Kidney (tissue), 14 donors: ENCODE measurements around the gene NCCRP1. TPM values are rescaled to one million over a fixed set of nuclear protein-coding genes. Genes with fewer than 3 reads are reported as not detected.

Experiments
- DNase-seq, 5 donors: peaks; one replicate each; pipeline ENCODE4 v3.0.0-alpha.2; 2013 to 2020
- FAIRE-seq: peaks from 2 replicates; lab custom pipeline; 2012; peaks lifted over from hg19 to GRCh38; lab: Jason Lieb, UNC
- H3K27ac ChIP-seq, 2 donors: one replicate each; pipeline ENCODE4 v1.7.0; 2013; ENCODE audit warnings: low read depth in 2 of 2, low read length in 2 of 2, inconsistent platforms in 1 of 2
- H3K27me3 ChIP-seq: one replicate; pipeline ENCODE4 v1.7.1; 2013; ENCODE audit warnings: low read length, inconsistent platforms; ENCODE audit not compliant: control insufficient read depth, insufficient read depth
- H3K36me3 ChIP-seq, 3 donors: one replicate each; pipeline versions ENCODE4 v1.7.0 to v1.7.1; 2013; ENCODE audit warnings: low read length in 3 of 3, control low read depth in 1 of 3, inconsistent platforms in 1 of 3; ENCODE audit not compliant: insufficient read depth in 3 of 3, control insufficient read depth in 2 of 3
- H3K4me1 ChIP-seq, 3 donors: one replicate each; pipeline versions ENCODE4 v1.7.0 to v1.7.1; 2013; ENCODE audit warnings: low read length in 3 of 3, inconsistent platforms in 1 of 3, low read depth in 1 of 3; ENCODE audit not compliant: control insufficient read depth in 2 of 3, insufficient read depth in 2 of 3
- H3K4me3 ChIP-seq, 3 donors: one replicate each; pipeline versions ENCODE4 v1.7.0 to v1.8.1; 2013; ENCODE audit warnings: low read length in 3 of 3, control low read depth in 1 of 3, inconsistent platforms in 1 of 3
- H3K9ac ChIP-seq, 3 donors: one replicate each; pipeline versions ENCODE4 v1.7.0 to v1.7.1; 2013; ENCODE audit warnings: low read length in 3 of 3, control low read depth in 1 of 3, inconsistent platforms in 1 of 3
- H3K9me3 ChIP-seq, 3 donors: one replicate each; pipeline versions ENCODE4 v1.7.0 to v1.7.1; 2013; ENCODE audit warnings: low read length in 3 of 3, control low read depth in 1 of 3, inconsistent platforms in 1 of 3; ENCODE audit not compliant: control insufficient read depth in 2 of 3, insufficient read depth in 1 of 3
- CTCF ChIP-seq: IDR thresholded peaks from 3 replicates; pipeline ENCODE4 v1.5.1; 2012; ENCODE audit warnings: mild to moderate bottlenecking, moderate library complexity, borderline replicate concordance; ENCODE audit not compliant: insufficient read depth; ENCODE audit errors: extremely low read depth
- intact Hi-C: fragments of 100-400 bp; cut with DNase I; formaldehyde crosslinking; loops from one replicate; pipeline ENCODE4 v1.11.1; 2022
- polyA plus RNA-seq: library from polyadenylated mRNA; stranded (reverse); fragments of 350-450 nt; fragmentation: Illumina TruSeq; extraction: RNeasy Lipid Tissue Mini Kit (QIAGEN cat#74804); gene quantifications from one replicate; pipeline ENCODE4 v1.2.3, GENCODE V29; 2014; ENCODE audit warnings: low read depth, low replicate concordance; ENCODE audit not compliant: insufficient read depth
- total RNA-seq: library from RNA; stranded (reverse); fragmentation: NEBNext Ultra II Directional; extraction: Animal tissue kit (Norgen Biotek cat#: 25700); gene quantifications from one replicate; pipeline ENCODE4 v1.2.1, GENCODE V29; 2021
- donor health status: control.
- donor health status: control.
- donor health status: control.
- donor health status: control.
- donor health status: control.
- donor health status: DM: yes; HTN: yes; CAD: no.
- donor health status: Normal renal cell carcinoma (clear cell type).

The NCCRP1 gene
- total and polyA plus RNA-seq, 2 donors from 2014 or later: 0.60 to 5.5 TPM

DNA sequence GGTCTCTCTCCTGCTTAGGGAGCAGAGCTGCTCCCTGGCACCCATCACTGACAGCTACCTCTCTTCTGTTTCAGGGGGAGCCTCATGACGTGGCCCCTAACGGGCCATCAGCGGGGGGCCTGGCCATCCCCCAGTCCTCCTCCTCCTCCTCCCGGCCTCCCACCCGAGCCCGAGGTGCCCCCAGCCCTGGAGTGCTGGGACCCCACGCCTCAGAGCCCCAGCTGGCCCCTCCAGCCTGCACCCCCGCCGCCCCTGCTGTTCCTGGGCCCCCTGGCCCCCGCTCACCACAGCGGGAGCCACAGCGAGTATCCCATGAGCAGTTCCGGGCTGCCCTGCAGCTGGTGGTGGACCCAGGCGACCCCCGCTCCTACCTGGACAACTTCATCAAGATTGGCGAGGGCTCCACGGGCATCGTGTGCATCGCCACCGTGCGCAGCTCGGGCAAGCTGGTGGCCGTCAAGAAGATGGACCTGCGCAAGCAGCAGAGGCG, 23.2 kb upstream of the NCCRP1 start:
- H3K9me3 ChIP-seq: no peaks in the 10 kb centered on the region
- FAIRE-seq (no peak), DNase-seq (peak in 1 of 5 donors; percentile 63)
- H3K4me3 ChIP-seq: no peak overlapping the region
- intact Hi-C loops: no loop called here
- H3K27me3 ChIP-seq: no peaks in the 10 kb centered on the region
- peaks cover 0 to 19% (median 9%) of the 10 kb centered on the region in 3 donors for H3K36me3 ChIP-seq
- peaks cover 0 to 3% (median 0%) of the 10 kb centered on the region in 3 donors for H3K4me1 ChIP-seq
- H3K27ac ChIP-seq: no peak overlapping the region
- TF ChIP-seq CTCF: no peak
- H3K9ac ChIP-seq: no peak overlapping the region

- intact Hi-C loops: no loop called here
- Histone ChIP-seq H3K4me1 (no peaks in the 10 kb centered on the region), H3K27ac (no peak overlapping the region), H3K27me3 (no peaks in the 10 kb centered on the region), H3K36me3 (peaks cover 0 to 19% (median 9%) of the 10 kb centered on the region in 3 donors), H3K4me3 (no peak overlapping the region), H3K9me3 (no peaks in the 10 kb centered on the region), H3K9ac (no peak overlapping the region)
- DNase-seq: no peak
- TF ChIP-seq CTCF: no peak
- FAIRE-seq: no peak
These were observed 22.6 kb upstream of the NCCRP1 start for GRCh38 chr19:39174142-39174541.

DNA sequence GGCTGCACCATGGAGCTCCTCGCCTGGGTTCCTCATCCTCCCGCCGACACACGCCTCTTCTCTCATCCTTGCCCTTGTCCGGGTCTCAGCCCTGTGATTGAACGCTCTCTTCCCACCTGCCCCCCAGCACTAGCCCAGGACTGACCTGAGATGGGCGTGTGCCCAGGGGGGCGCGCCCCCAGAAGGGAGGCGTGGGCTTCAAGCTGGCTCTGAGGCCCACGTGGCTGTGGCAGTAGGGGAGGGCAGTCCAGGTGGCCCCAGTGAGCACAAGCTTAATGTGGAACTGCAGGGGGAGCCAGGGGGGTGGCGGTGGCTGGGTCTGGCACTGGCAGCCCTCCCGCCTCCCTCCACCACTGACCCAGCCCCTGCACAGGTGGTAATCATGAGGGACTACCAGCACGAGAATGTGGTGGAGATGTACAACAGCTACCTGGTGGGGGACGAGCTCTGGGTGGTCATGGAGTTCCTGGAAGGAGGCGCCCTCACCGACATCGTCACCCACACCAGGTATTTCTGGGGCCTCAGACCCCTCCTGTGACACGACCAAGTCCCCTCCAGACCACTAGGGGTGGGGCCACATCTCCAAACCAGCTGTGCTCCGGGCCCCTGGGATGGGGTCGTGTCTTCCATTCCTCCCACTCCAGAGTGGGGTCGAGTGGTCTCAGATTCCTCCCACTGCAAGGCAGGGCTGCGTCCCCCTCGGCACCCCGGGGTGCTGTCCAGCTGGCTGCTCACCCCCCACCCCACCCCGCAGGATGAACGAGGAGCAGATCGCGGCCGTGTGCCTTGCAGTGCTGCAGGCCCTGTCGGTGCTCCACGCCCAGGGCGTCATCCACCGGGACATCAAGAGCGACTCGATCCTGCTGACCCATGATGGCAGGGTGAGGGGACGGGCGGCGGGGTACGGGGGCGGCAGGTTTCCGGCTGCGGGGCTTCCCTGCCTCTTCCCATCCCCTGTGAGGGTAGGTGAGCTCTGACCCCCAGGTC, 21.9 kb upstream of the NCCRP1 start:
- H3K27ac ChIP-seq: no peak overlapping the region
- peaks cover 0 to 18% (median 9%) of the 10 kb centered on the region in 3 donors for H3K36me3 ChIP-seq
- no peaks in the 10 kb centered on the region for H3K9me3 ChIP-seq
- no peaks in the 10 kb centered on the region for H3K27me3 ChIP-seq
- no peak overlapping the region for H3K9ac ChIP-seq
- H3K4me3 ChIP-seq: no peak overlapping the region
- DNase-seq (no peak), FAIRE-seq (no peak)
- no peaks in the 10 kb centered on the region for H3K4me1 ChIP-seq
- TF ChIP-seq CTCF: no peak
- intact Hi-C loops: no loop called here
